ENCODE measurements around the gene PACSIN1. TPM values are rescaled to one million over a fixed set of nuclear protein-coding genes. Genes with fewer than 3 reads are reported as not detected.
A peak's percentile ranks its signal among the peaks of the same experiment; 100 is the strongest.

The PACSIN1 gene
- total RNA-seq, 1 donor from 2014 or later, result 10.8 TPM

- DNase-seq (ENCODE audit: missing footprints) (no peak), ATAC-seq (no peak)
- intact Hi-C loops (cut with DNase I), result no loop called here
These were observed 70.5 kb downstream of the PACSIN1 start for GRCh38 chr6:34536251-34536958.

- intact Hi-C loops (cut with DNase I), result no loop called here
- ATAC-seq (no peak), DNase-seq (ENCODE audit: missing footprints) (no peak)
These were observed 71.3 kb downstream of the PACSIN1 start for GRCh38 chr6:34536959-34537848.

GRCh38 chr6:34537922-34538550, 72.2 kb downstream of the PACSIN1 start:
- no peak for ATAC-seq
- DNase-seq (ENCODE audit: missing footprints), result no peak
- intact Hi-C loops (cut with DNase I), result no loop called here

GRCh38 chr6:34538581-34538980, 72.7 kb downstream of the PACSIN1 start:
- no peak for ATAC-seq
- intact Hi-C loops (cut with DNase I), result no loop called here
- no peak for DNase-seq (ENCODE audit: missing footprints)

- DNase-seq (ENCODE audit: missing footprints) (no peak), ATAC-seq (no peak)
- intact Hi-C loops (cut with DNase I), result no loop called here
These were observed 73.3 kb downstream of the PACSIN1 start for GRCh38 chr6:34539181-34539580.

- no peak for ATAC-seq
- DNase-seq (ENCODE audit: missing footprints), result no peak
- intact Hi-C loops (cut with DNase I), result no loop called here
These were observed 74.3 kb downstream of the PACSIN1 start for GRCh38 chr6:34540222-34540621.

- intact Hi-C loops (cut with DNase I), result no loop called here
- no peak for ATAC-seq
- no peak for DNase-seq (ENCODE audit: missing footprints)
These were observed 75.0 kb downstream of the PACSIN1 start for GRCh38 chr6:34540841-34541240.

- ATAC-seq (no peak), DNase-seq (ENCODE audit: missing footprints) (no peak)
- intact Hi-C loops (cut with DNase I), result no loop called here
These were observed 77.5 kb downstream of the PACSIN1 start for GRCh38 chr6:34543421-34543820.

- ATAC-seq (no peak), DNase-seq (ENCODE audit: missing footprints) (no peak)
- intact Hi-C loops (cut with DNase I), result no loop called here
These were observed 78.3 kb downstream of the PACSIN1 start for GRCh38 chr6:34544052-34544604.

GRCh38 chr6:34544776-34545471, 79.0 kb downstream of the PACSIN1 start:
- intact Hi-C loops (cut with DNase I), result loop anchor here (5.0 kb wide), 1 partner anchor 57 kb away; no protein-coding TSS in a partner anchor
- ATAC-seq (no peak), DNase-seq (ENCODE audit: missing footprints) (no peak)

- intact Hi-C loops (cut with DNase I), result loop anchor here (5.0 kb wide), 1 partner anchor 56 kb away; no protein-coding TSS in a partner anchor
- peak; percentile 32 for ATAC-seq
- no peak for DNase-seq (ENCODE audit: missing footprints)
These were observed 80.9 kb downstream of the PACSIN1 start for GRCh38 chr6:34546551-34547321.

- intact Hi-C loops (cut with DNase I), result loop anchor here (5.0 kb wide), 1 partner anchor 54 kb away; no protein-coding TSS in a partner anchor
- DNase-seq (ENCODE audit: missing footprints) (no peak), ATAC-seq (no peak)
These were observed 82.1 kb downstream of the PACSIN1 start for GRCh38 chr6:34547701-34548644.

- DNase-seq (ENCODE audit: missing footprints) (no peak), ATAC-seq (no peak)
- intact Hi-C loops (cut with DNase I), result loop anchor here (5.0 kb wide), 1 partner anchor 53 kb away; no protein-coding TSS in a partner anchor
These were observed 83.3 kb downstream of the PACSIN1 start for GRCh38 chr6:34549026-34549803.

GRCh38 chr6:34549804-34550202, 83.9 kb downstream of the PACSIN1 start:
- intact Hi-C loops (cut with DNase I), result loop anchor here (5.0 kb wide), 1 partner anchor 52 kb away; no protein-coding TSS in a partner anchor
- ATAC-seq (no peak), DNase-seq (ENCODE audit: missing footprints) (no peak)

GRCh38 chr6:34551720-34552119, 85.8 kb downstream of the PACSIN1 start:
- intact Hi-C loops (cut with DNase I), result no loop called here
- DNase-seq (ENCODE audit: missing footprints), result no peak

GRCh38 chr6:34552620-34553019, 86.7 kb downstream of the PACSIN1 start:
- DNase-seq (ENCODE audit: missing footprints) (no peak), ATAC-seq (no peak)
- intact Hi-C loops (cut with DNase I), result no loop called here

More at GRCh38 chr6:34551720-34552119, 85.8 kb downstream of the PACSIN1 start:
- no peak for ATAC-seq
